Embryonic facial prominence (tissue), 1 donor: Measurements from ENCODE around the gene TRIM77.
"Not testable (repeated sequence)": the region's sequence is repeated elsewhere in the genome, so short reads cannot be mapped to it uniquely, and the experiment has no call there.

Experiments used
- DNase-seq: peaks from one replicate; pipeline ENCODE4 v3.0.0-alpha.2; 2016; ENCODE audit errors: extremely low spot score

TRIM77 gene

GRCh38 chr11:89709999-89710398 is at the start of gene TRIM77:
TRIM77 (plus strand) TSS chr11:89710299; CDS start chr11:89710299, 0 bp downstream.
- DNase-seq: not testable (repeated sequence)

- no peak for DNase-seq
These were observed 43.1 kb upstream of the TRIM77 start for GRCh38 chr11:89667001-89667400.

- not testable (repeated sequence) for DNase-seq
These were observed 41.9 kb upstream of the TRIM77 start for GRCh38 chr11:89668158-89668557.

- DNase-seq: not testable (repeated sequence)
These were observed 40.5 kb upstream of the TRIM77 start for GRCh38 chr11:89669586-89669985.

GRCh38 chr11:89669993-89670669 is 40.0 kb upstream of the TRIM77 start:
- DNase-seq: not testable (repeated sequence)

- DNase-seq: not testable (repeated sequence)
These were observed 37.6 kb upstream of the TRIM77 start for GRCh38 chr11:89672547-89672946.

GRCh38 chr11:89673380-89673779 is 36.7 kb upstream of the TRIM77 start:
- not testable (repeated sequence) for DNase-seq

GRCh38 chr11:89675383-89675782 is 34.7 kb upstream of the TRIM77 start:
- DNase-seq: not testable (repeated sequence)

GRCh38 chr11:89675948-89676347 is 34.2 kb upstream of the TRIM77 start:
- not testable (repeated sequence) for DNase-seq

- DNase-seq: not testable (repeated sequence)
These were observed 3.0 kb upstream of the TRIM77 start for GRCh38 chr11:89707080-89707479.

GRCh38 chr11:89724866-89725498 is 14.9 kb downstream of the TRIM77 start:
- DNase-seq: not testable (repeated sequence)

GRCh38 chr11:89730215-89730614 is 20.1 kb downstream of the TRIM77 start:
- not testable (repeated sequence) for DNase-seq

- no peak for DNase-seq
These were observed 26.5 kb downstream of the TRIM77 start for GRCh38 chr11:89736566-89736965.

GRCh38 chr11:89737116-89737515 is 27.0 kb downstream of the TRIM77 start:
- DNase-seq: no peak

GRCh38 chr11:89741406-89741805 is 31.3 kb downstream of the TRIM77 start:
- not testable (repeated sequence) for DNase-seq

GRCh38 chr11:89744158-89744557 is 34.1 kb downstream of the TRIM77 start:
- DNase-seq: not testable (repeated sequence)

- DNase-seq: not testable (repeated sequence)
These were observed 40.7 kb downstream of the TRIM77 start for GRCh38 chr11:89750822-89751221.
